B cell (primary cell): ENCODE measurements around the gene ARHGAP6. TPM values are rescaled to one million over a fixed set of nuclear protein-coding genes. Genes with fewer than 3 reads are reported as not detected.

Experiments used
- ATAC-seq: fragments of 200-7000 bp; cut with Tn5 transposase; one replicate; pipeline ENCODE4 v1.10.0; 2021; ENCODE audit warnings: low read depth, mild to moderate bottlenecking, moderate number of reproducible peaks, moderate library complexity
- CTCF ChIA-PET: fragments of 350-600 bp; sonication (Branson Sonifier 250); formaldehyde crosslinking; loops from one replicate; lab custom pipeline; 2021; ENCODE audit warnings: antibody characterized with exemption, inconsistent platforms; lab: Charles Lee
- POLR2A ChIA-PET: fragments of 350-600 bp; sonication (Branson Sonifier 250); formaldehyde crosslinking; loops from one replicate; lab custom pipeline; 2021; ENCODE audit warnings: antibody characterized with exemption; lab: Charles Lee
- DNase-seq: peaks from one replicate; pipeline ENCODE4 v3.0.0; 2013
- H2AFZ ChIP-seq: 2 replicates; pipeline ENCODE4 v1.6.1; 2012; ENCODE audit warnings: mild to moderate bottlenecking, low read depth, low read length; ENCODE audit not compliant: insufficient read depth, poor library complexity, severe bottlenecking
- H3K27ac ChIP-seq, 2 donors: 1 replicate in 1 of 2; 2 replicates in 1 of 2; pipeline ENCODE4 v1.5.1; 2012 to 2013; ENCODE audit warnings: low read length in 2 of 2, mild to moderate bottlenecking in 2 of 2, moderate library complexity in 1 of 2
- H3K27me3 ChIP-seq, 4 experiments: fragments of 200-600 bp in 1 of 4; sonication (generic) in 1 of 4; replicated peaks in 1 of 4; 1 replicate in 2 of 4; 2 replicates in 2 of 4; pipeline versions ENCODE4 v1.6.1 to v1.7.0; 2013 to 2016; ENCODE audit warnings: low read length in 3 of 4, mild to moderate bottlenecking in 2 of 4, mixed read lengths in 1 of 4, moderate library complexity in 1 of 4; ENCODE audit not compliant: insufficient read depth in 4 of 4, control insufficient read depth in 3 of 4; ENCODE audit errors: control extremely low read depth in 1 of 4
- H3K36me3 ChIP-seq, 2 experiments: replicated peaks in 1 of 2; 1 replicate in 1 of 2; 2 replicates in 1 of 2; pipeline versions ENCODE4 v1.6.1 to v1.7.1; 2013; ENCODE audit warnings: low read length in 1 of 2; ENCODE audit not compliant: insufficient read depth in 2 of 2, control insufficient read depth in 1 of 2; ENCODE audit errors: control extremely low read depth in 1 of 2, extremely low read depth in 1 of 2
- H3K4me1 ChIP-seq, 2 donors: fragments of 200-600 bp in 1 of 2; sonication (generic) in 1 of 2; 1 replicate in 1 of 2; 2 replicates in 1 of 2; pipeline versions ENCODE4 v1.5.1 to v1.6.1; 2013 to 2017; ENCODE audit warnings: low read length in 2 of 2; ENCODE audit not compliant: control insufficient read depth in 2 of 2, insufficient read depth in 2 of 2
- H3K4me2 ChIP-seq: replicated peaks from 2 replicates; pipeline ENCODE3; 2012; ENCODE audit warnings: mild to moderate bottlenecking, low read depth, low read length; ENCODE audit not compliant: poor library complexity, severe bottlenecking
- H3K4me3 ChIP-seq, 5 experiments: fragments of 200-600 bp in 1 of 5; sonication (generic) in 1 of 5; 1 replicate in 3 of 5; 2 replicates in 2 of 5; pipeline versions ENCODE4 v1.5.1 to v1.7.0; 2011 to 2016; ENCODE audit warnings: low read length in 4 of 5, mild to moderate bottlenecking in 4 of 5, low read depth in 2 of 5, control low read depth in 1 of 5, moderate library complexity in 1 of 5; ENCODE audit not compliant: insufficient read depth in 1 of 5; ENCODE audit errors: control extremely low read depth in 1 of 5, extremely low read depth in 1 of 5
- H3K79me2 ChIP-seq: fragments of 200-600 bp; sonication (generic); one replicate; pipeline ENCODE4 v1.6.0; 2016; ENCODE audit warnings: low read length; ENCODE audit not compliant: control insufficient read depth, insufficient read depth
- H3K9ac ChIP-seq: fragments of 200-600 bp; sonication (generic); 2 replicates; pipeline ENCODE4 v1.6.1; 2017; ENCODE audit warnings: mild to moderate bottlenecking, low read length, moderate library complexity
- H3K9me3 ChIP-seq, 3 donors: one replicate each; pipeline versions ENCODE4 v1.6.1 to v1.7.1; 2013; ENCODE audit warnings: low read length in 2 of 3; ENCODE audit not compliant: control insufficient read depth in 2 of 3, insufficient read depth in 1 of 3; ENCODE audit errors: control extremely low read depth in 1 of 3
- H4K20me1 ChIP-seq: 2 replicates; pipeline ENCODE4 v1.6.0; 2012; ENCODE audit warnings: mild to moderate bottlenecking, low read length; ENCODE audit not compliant: insufficient read depth, control insufficient read depth, poor library complexity, severe bottlenecking
- H3K27ac Mint-ChIP-seq: one replicate; pipeline ENCODE4 v1.8.0; 2021; ENCODE audit warnings: mixed read lengths
- H3K27me3 Mint-ChIP-seq: one replicate; pipeline ENCODE4 v1.8.0; 2021; ENCODE audit warnings: mixed read lengths
- H3K4me1 Mint-ChIP-seq: one replicate; pipeline ENCODE4 v1.8.0; 2021; ENCODE audit warnings: mixed read lengths
- H3K4me3 Mint-ChIP-seq: one replicate; pipeline ENCODE4 v1.8.0; 2021; ENCODE audit warnings: mixed read lengths
- H3K9me3 Mint-ChIP-seq: one replicate; pipeline ENCODE4 v1.8.0; 2022; ENCODE audit warnings: mixed read lengths; ENCODE audit not compliant: insufficient read depth
- EZH2 ChIP-seq: IDR thresholded peaks from 2 replicates; pipeline ENCODE4 v1.6.1; 2012; ENCODE audit warnings: borderline replicate concordance, low read depth, mild to moderate bottlenecking, moderate library complexity, low read length; ENCODE audit not compliant: insufficient read depth, poor library complexity, severe bottlenecking
- WGBS: methylation state at CpG from one replicate; pipeline ENCODE4 v1.1.5; 2013; ENCODE audit warnings: missing lambda C conversion rate; ENCODE audit not compliant: insufficient coverage; 5-methylcytosine and 5-hydroxymethylcytosine counted together
- intact Hi-C: fragments of 100-400 bp; cut with micrococcal nuclease; formaldehyde crosslinking; loops from one replicate; pipeline ENCODE4 v1.10.0; 2022
- polyA plus RNA-seq: library from polyadenylated mRNA; depleted of rRNA; stranded (reverse); fragments of >200 nt; gene quantifications from 2 replicates; pipeline ENCODE4 v1.2.3, GENCODE V29; 2012
- total RNA-seq, 2 donors: library from RNA; stranded (reverse); fragments of 120-200 nt in 1 of 2; gene quantifications; 1 replicate in 1 of 2; 2 replicates in 1 of 2; pipeline versions ENCODE4 v1.2.3 to v1.2.4, GENCODE V29; 2013 to 2022
- TF ChIP-seq, protein P1 (sequence below): fragments of 200-600 bp; IDR thresholded peaks from one replicate; pipeline ENCODE4 v1.8.0; 2022; ENCODE audit warnings: antibody characterized with exemption, mild to moderate bottlenecking

ARHGAP6 gene
- total and polyA plus RNA-seq, 2 donors (not counting 1 experiment from before 2014, with no cell fraction given), result 1.6 to 2.6 TPM

GRCh38 chrX:11678158-11678557 is 12.4 kb upstream of the ARHGAP6 start:
- ChIA-PET CTCF (no interaction called here), POLR2A (no interaction called here)
- Histone ChIP-seq H3K4me2 (no peak overlapping the region), H3K36me3 (no peaks in the 10 kb centered on the region), H4K20me1 (no peaks in the 10 kb centered on the region), H3K4me3 (no peak overlapping the region), H3K27ac (no peak overlapping the region), H3K79me2 (no peaks in the 10 kb centered on the region), H3K9me3 (no peaks in the 10 kb centered on the region), H3K27me3 (no peaks in the 10 kb centered on the region), H2AFZ (no peak overlapping the region), H3K9ac (no peak overlapping the region), H3K4me1 (no peaks in the 10 kb centered on the region)
- Mint-ChIP-seq H3K27me3 (peaks cover 8% of the 10 kb centered on the region), H3K4me1 (no peaks in the 10 kb centered on the region), H3K4me3 (no peak overlapping the region), H3K27ac (no peak overlapping the region), H3K9me3 (no peaks in the 10 kb centered on the region)
- WGBS, result 30% methylated on average over 2 of the region's 5 CpGs
- no peak for TF ChIP-seq EZH2
- TF ChIP-seq, protein P1, sequence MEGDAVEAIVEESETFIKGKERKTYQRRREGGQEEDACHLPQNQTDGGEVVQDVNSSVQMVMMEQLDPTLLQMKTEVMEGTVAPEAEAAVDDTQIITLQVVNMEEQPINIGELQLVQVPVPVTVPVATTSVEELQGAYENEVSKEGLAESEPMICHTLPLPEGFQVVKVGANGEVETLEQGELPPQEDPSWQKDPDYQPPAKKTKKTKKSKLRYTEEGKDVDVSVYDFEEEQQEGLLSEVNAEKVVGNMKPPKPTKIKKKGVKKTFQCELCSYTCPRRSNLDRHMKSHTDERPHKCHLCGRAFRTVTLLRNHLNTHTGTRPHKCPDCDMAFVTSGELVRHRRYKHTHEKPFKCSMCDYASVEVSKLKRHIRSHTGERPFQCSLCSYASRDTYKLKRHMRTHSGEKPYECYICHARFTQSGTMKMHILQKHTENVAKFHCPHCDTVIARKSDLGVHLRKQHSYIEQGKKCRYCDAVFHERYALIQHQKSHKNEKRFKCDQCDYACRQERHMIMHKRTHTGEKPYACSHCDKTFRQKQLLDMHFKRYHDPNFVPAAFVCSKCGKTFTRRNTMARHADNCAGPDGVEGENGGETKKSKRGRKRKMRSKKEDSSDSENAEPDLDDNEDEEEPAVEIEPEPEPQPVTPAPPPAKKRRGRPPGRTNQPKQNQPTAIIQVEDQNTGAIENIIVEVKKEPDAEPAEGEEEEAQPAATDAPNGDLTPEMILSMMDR, result peak; percentile 23
- ATAC-seq, result no peak
- intact Hi-C loops, result no loop called here
- DNase-seq, result no peak

DNA sequence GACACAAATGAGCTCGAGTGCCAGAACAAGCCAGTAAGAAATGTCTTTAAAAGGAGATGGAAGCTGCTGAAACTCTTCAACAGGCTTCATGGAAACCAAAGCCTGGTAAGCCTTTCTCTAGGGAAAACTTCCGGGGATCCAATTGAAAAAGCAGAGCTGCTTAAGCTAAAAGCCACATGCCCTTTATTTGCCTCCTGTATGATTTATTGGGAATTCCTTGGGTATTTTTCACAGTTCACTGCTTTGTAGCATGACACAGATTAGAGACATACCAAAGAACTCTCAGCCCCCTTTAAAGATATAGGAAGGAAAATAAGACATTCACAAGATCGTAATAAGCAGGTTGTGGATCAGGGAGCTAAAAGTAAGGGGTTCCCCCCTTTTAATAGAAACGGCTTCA is 6.5 kb upstream of the ARHGAP6 start:
- TF ChIP-seq EZH2, result no peak
- TF ChIP-seq, protein P1, result no peak
- ChIA-PET POLR2A (no interaction called here), CTCF (no interaction called here)
- no peaks in the 10 kb centered on the region for H3K79me2 ChIP-seq
- H3K27me3 Mint-ChIP-seq, result peaks cover 29% of the 10 kb centered on the region
- no peaks in the 10 kb centered on the region for H3K36me3 ChIP-seq
- no peaks in the 10 kb centered on the region for H3K9me3 ChIP-seq
- no peaks in the 10 kb centered on the region for H4K20me1 ChIP-seq
- H3K4me3 ChIP-seq, result no peak overlapping the region
- 80% methylated on average over 1 of the region's 4 CpGs for WGBS
- H3K27ac ChIP-seq, result no peak overlapping the region
- no peak for DNase-seq
- no peak overlapping the region for H3K4me3 Mint-ChIP-seq
- no peak overlapping the region for H3K4me2 ChIP-seq
- H3K27ac Mint-ChIP-seq, result no peak overlapping the region
- no peaks in the 10 kb centered on the region for H3K4me1 ChIP-seq
- H3K27me3 ChIP-seq, result peaks cover 0 to 3% (median 1%) of the 10 kb centered on the region in 4 experiments
- H3K9ac ChIP-seq, result no peak overlapping the region
- no peaks in the 10 kb centered on the region for H3K9me3 Mint-ChIP-seq
- no peak for ATAC-seq
- H3K4me1 Mint-ChIP-seq, result no peaks in the 10 kb centered on the region
- intact Hi-C loops, result no loop called here
- no peak overlapping the region for H2AFZ ChIP-seq
